Measurements from ENCODE around the gene IL17RC. TPM values are rescaled to one million over a fixed set of nuclear protein-coding genes. Genes with fewer than 3 reads are reported as not detected.
A peak's percentile ranks its signal among the peaks of the same experiment; 100 is the strongest.
"Not testable (repeated sequence)": the region's sequence is repeated elsewhere in the genome, so short reads cannot be mapped to it uniquely, and the experiment has no call there.

Gene IL17RC
- polyA plus RNA-seq, 1 experiment, result 17.3 TPM

DNA sequence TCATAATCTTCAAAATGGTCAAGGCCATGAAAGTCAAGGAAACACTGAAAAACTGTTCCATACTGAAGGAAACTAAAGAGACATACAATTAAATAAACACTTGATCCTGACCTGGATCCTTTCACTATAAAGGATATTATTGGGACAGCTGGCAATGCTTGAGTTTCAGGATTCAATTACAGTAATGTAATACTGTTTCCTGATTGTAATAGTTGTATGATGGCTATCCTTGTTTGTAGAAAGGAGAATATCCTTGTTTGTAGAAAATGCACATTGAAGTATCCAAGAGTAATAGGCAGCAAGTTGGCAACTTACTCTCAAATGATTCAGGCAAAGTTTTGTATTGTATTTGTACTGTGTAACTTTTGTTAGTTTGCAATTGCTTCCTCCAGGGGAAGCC, 41.5 kb upstream of the IL17RC start:
- POLR2A ChIA-PET, result interaction anchor here (0.7 to 1.2 kb wide), 3 partner anchors 9 to 123 kb away, joined by 3 to 8 read pairs (median 5); no protein-coding TSS in a partner anchor
- peak overlapping the region; percentile 39 for H3K27ac ChIP-seq (ENCODE audit: low read depth, low read length)
- no peak overlapping the region for H3K4me3 ChIP-seq (ENCODE audit: low read depth, low read length)
- H3K27me3 ChIP-seq (ENCODE audit: control insufficient read depth, insufficient read depth, low read length), result no peaks in the 10 kb centered on the region
- CTCF ChIA-PET, result no interaction called here
- no peaks in the 10 kb centered on the region for H3K9me3 ChIP-seq (ENCODE audit: control insufficient read depth, insufficient read depth, low read length)
- TF ChIP-seq, protein P1, sequence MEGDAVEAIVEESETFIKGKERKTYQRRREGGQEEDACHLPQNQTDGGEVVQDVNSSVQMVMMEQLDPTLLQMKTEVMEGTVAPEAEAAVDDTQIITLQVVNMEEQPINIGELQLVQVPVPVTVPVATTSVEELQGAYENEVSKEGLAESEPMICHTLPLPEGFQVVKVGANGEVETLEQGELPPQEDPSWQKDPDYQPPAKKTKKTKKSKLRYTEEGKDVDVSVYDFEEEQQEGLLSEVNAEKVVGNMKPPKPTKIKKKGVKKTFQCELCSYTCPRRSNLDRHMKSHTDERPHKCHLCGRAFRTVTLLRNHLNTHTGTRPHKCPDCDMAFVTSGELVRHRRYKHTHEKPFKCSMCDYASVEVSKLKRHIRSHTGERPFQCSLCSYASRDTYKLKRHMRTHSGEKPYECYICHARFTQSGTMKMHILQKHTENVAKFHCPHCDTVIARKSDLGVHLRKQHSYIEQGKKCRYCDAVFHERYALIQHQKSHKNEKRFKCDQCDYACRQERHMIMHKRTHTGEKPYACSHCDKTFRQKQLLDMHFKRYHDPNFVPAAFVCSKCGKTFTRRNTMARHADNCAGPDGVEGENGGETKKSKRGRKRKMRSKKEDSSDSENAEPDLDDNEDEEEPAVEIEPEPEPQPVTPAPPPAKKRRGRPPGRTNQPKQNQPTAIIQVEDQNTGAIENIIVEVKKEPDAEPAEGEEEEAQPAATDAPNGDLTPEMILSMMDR (IDR thresholded peaks at IDR 0.05; ENCODE audit: low read depth, low read length), result no peak
- DNase-seq (ENCODE audit: low read depth, low spot score), result no peak

DNA sequence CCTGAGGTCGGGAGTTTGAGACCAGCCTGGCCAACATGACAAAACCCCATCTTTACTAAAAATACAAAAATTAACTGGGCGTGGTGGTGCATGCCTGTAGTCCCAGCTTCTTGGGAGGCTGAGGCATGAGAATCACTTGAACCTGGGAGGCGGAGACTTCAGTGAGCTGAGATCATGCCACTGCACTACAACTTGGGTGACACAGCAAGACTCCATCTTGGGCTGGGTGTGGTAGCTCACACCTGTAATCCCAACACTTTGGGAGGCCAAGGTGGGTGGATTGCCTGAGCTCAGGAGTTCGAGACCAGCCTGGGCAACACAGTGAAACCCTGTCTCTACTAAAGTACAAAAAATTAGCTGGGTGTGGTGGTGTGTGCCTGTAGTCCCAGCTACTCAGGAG, 40.6 kb upstream of the IL17RC start:
- H3K4me3 ChIP-seq (ENCODE audit: low read depth, low read length); POLR2A ChIA-PET; DNase-seq (ENCODE audit: low read depth, low spot score); H3K9me3 ChIP-seq (ENCODE audit: control insufficient read depth, insufficient read depth, low read length); H3K27ac ChIP-seq (ENCODE audit: low read depth, low read length); H3K27me3 ChIP-seq (ENCODE audit: control insufficient read depth, insufficient read depth, low read length); CTCF ChIA-PET: not testable (repeated sequence)

DNA sequence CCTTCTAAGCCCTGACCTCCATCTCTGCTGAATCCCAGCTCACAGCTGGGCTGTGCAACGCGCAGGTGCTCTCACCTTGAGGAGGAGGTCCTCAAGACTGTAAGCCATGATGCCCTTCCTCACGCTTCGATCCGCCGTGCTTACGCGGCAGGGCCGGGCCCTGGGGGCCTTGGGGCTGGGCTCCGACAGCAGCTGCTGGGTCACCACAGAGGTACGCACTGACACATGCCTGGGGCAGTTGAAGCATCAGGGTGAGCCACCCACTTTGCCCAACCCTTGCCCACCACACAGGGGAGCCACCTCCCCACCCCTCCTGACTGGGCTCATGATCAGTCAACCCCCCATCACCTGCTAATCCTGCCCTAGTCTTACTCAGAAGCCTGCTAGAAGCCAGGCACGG, 39.9 kb upstream of the IL17RC start:
- POLR2A ChIA-PET, result no interaction called here
- Histone ChIP-seq H3K27ac (ENCODE audit: low read depth, low read length) (no peak overlapping the region), H3K9me3 (ENCODE audit: control insufficient read depth, insufficient read depth, low read length) (no peaks in the 10 kb centered on the region), H3K4me3 (ENCODE audit: low read depth, low read length) (no peak overlapping the region), H3K27me3 (ENCODE audit: control insufficient read depth, insufficient read depth, low read length) (no peaks in the 10 kb centered on the region)
- CTCF ChIA-PET, result no interaction called here
- TF ChIP-seq, protein P1 (IDR thresholded peaks at IDR 0.05; ENCODE audit: low read depth, low read length), result no peak
- DNase-seq (ENCODE audit: low read depth, low spot score), result no peak

DNA sequence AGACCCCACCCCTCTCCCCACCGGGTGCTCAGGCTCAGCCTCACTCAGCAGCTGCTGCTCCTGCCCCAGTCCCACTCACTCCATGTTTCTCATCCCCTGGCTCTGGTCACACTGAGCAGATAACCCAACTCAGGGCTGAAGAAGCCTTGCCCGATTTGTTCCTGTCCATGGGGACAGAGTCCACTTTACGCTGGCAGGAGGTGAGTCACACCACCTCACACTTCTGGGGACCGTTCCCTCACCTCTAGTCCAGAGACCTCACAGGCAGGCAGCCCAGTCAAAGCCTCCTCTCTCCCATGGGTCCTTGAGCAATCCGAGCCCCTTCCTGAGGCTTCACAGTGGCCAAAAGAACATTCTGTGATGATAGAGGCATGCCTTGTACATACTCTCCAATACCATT, 38.2 kb upstream of the IL17RC start:
- CTCF ChIA-PET, result no interaction called here
- Histone ChIP-seq H3K9me3 (ENCODE audit: control insufficient read depth, insufficient read depth, low read length) (no peaks in the 10 kb centered on the region), H3K27ac (ENCODE audit: low read depth, low read length) (no peak overlapping the region), H3K27me3 (ENCODE audit: control insufficient read depth, insufficient read depth, low read length) (no peaks in the 10 kb centered on the region), H3K4me3 (ENCODE audit: low read depth, low read length) (no peak overlapping the region)
- DNase-seq (ENCODE audit: low read depth, low spot score), result no peak
- POLR2A ChIA-PET, result no interaction called here
- TF ChIP-seq, protein P1 (IDR thresholded peaks at IDR 0.05; ENCODE audit: low read depth, low read length), result no peak

DNA sequence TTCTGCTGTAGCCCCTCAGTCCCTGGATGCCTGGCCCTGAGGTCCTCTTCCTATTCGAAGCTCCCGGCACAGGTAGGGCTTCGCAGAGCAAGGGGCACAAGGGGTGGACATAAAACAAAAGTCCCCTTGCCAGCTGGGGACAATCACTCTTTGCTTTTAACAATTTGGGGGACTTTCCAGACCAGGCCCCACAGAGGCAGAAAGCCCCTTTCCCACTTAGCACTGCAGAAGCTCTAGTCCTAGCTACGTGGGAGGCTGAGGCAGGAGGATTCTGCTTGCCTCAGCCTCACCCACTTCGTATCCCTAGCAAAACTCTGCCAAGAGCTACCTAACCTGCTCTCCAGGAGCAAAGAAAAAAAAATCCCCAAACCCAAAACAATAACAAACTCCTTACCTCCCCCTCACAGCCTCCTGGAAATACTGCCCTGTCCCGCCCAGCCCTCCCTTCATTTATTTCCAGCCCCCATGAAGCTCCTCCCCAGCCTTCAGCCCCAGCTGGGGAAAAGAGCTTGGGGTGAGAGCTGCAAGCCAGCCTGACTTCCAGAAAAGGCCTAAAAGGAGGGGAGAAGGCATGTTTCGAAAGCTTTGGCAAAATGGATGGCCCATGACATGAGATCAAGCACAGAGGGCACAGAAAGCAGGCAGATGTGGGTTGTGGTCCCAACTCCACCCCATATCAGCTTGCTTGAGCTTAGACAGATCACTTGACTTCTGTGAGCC, 36.9 kb upstream of the IL17RC start, which contains the start of gene CIDEC:
Gene CIDEC (minus strand): TSS at position 424 of the 720 bp plus-strand sequence. CDS start 1,767 bp downstream, outside the sequence.
- TF ChIP-seq, protein P1 (IDR thresholded peaks at IDR 0.05; ENCODE audit: low read depth, low read length), result no peak
- ChIA-PET POLR2A (interaction anchor here (0.7 to 1.2 kb wide), 3 partner anchors 14 to 16 kb away, joined by 3 to 5 read pairs (median 4); no protein-coding TSS in a partner anchor), CTCF (no interaction called here)
- no peaks in the 10 kb centered on the region for H3K27me3 ChIP-seq (ENCODE audit: control insufficient read depth, insufficient read depth, low read length)
- no peak within 1 kb of the TSS for H3K4me3 ChIP-seq (ENCODE audit: low read depth, low read length)
- H3K27ac ChIP-seq (ENCODE audit: low read depth, low read length), result no peak within 1 kb of the TSS
- H3K9me3 ChIP-seq (ENCODE audit: control insufficient read depth, insufficient read depth, low read length), result no peaks in the 10 kb centered on the region
- DNase-seq (ENCODE audit: low read depth, low spot score), result no peak

All from AG04450 (cell line).